HepG2 (cell line): ENCODE results near the gene TRMU. TPM values are rescaled to one million over a fixed set of nuclear protein-coding genes. Genes with fewer than 3 reads are reported as not detected.

Experiments used
- ETS1 ChIP-seq: sonication (generic); formaldehyde crosslinking; IDR thresholded peaks from 2 replicates; pipeline ENCODE4 v1.4.0; 2020; ENCODE audit warnings: missing genetic modification reagents
- IRF9 ChIP-seq: sonication (generic); formaldehyde crosslinking; IDR thresholded peaks from 2 replicates; pipeline ENCODE4 v1.8.0; 2022; ENCODE audit warnings: missing genetic modification reagents, mild to moderate bottlenecking, borderline replicate concordance
- KDM6A ChIP-seq: IDR thresholded peaks from 2 replicates; pipeline ENCODE4 v1.6.1; 2016; ENCODE audit warnings: low read depth
- MTF2 ChIP-seq: sonication (generic); formaldehyde crosslinking; IDR thresholded peaks from 2 replicates; pipeline ENCODE4 v1.5.0; 2020; ENCODE audit warnings: missing genetic modification reagents, borderline replicate concordance
- NKX3-1 ChIP-seq: sonication (generic); formaldehyde crosslinking; IDR thresholded peaks from 2 replicates; pipeline ENCODE4 v1.5.0; 2020; ENCODE audit warnings: missing genetic modification reagents
- PBX3 ChIP-seq: sonication (generic); formaldehyde crosslinking; IDR thresholded peaks from 2 replicates; pipeline ENCODE4 v1.8.1; 2023; ENCODE audit warnings: missing genetic modification reagents, inconsistent platforms, borderline replicate concordance
- PREB ChIP-seq: sonication (generic); formaldehyde crosslinking; IDR thresholded peaks from 2 replicates; pipeline ENCODE4 v1.4.0; 2020; ENCODE audit warnings: missing genetic modification reagents
- RERE ChIP-seq: IDR thresholded peaks from 2 replicates; pipeline ENCODE4 v1.6.1; 2016; ENCODE audit warnings: low read depth, missing genetic modification reagents, missing compliant biosample characterization
- THRA ChIP-seq: sonication (generic); formaldehyde crosslinking; IDR thresholded peaks from 2 replicates; pipeline ENCODE4 v1.4.0; 2020; ENCODE audit warnings: missing genetic modification reagents, borderline replicate concordance
- ZNF207 ChIP-seq: fragments of 450-650 bp; IDR thresholded peaks from 2 replicates; pipeline ENCODE4 v1.6.1; 2016; ENCODE audit warnings: antibody characterized with exemption, borderline replicate concordance
- ZNF629 ChIP-seq: sonication (generic); formaldehyde crosslinking; conservative IDR thresholded peaks from 2 replicates; pipeline ENCODE4 v1.5.0; 2020; ENCODE audit warnings: missing genetic modification reagents
- ZSCAN29 ChIP-seq: sonication (generic); formaldehyde crosslinking; conservative IDR thresholded peaks from 2 replicates; pipeline ENCODE4 v1.4.0; 2020; ENCODE audit warnings: mild to moderate bottlenecking, missing genetic modification reagents
- polyA plus RNA-seq, 8 experiments: library from polyadenylated mRNA; depleted of rRNA in 3 of 8; stranded (reverse) in 7 of 8; unstranded in 1 of 8; fragments of >200 nt; fragmentation: Illumina TruSeq in 4 of 8; extraction: Trizol in 4 of 8; gene quantifications; 2 replicates each; pipeline versions ENCODE4 v1.2.1 to v1.2.3, GENCODE V29; 2011 to 2016; ENCODE audit warnings: low read depth in 4 of 8, missing spikeins in 1 of 8, mixed read lengths in 1 of 8; ENCODE audit not compliant: insufficient read depth in 1 of 8
- total RNA-seq, 5 experiments: library from RNA; depleted of rRNA; stranded (reverse); fragments of >200 nt; fragmentation: Illumina TruSeq; extraction: Trizol; gene quantifications; 2 replicates each; pipeline ENCODE4 v1.2.3, GENCODE V29; 2016; ENCODE audit warnings: low read depth in 1 of 5

TRMU gene
- total and polyA plus RNA-seq, 2 of the 13 experiments (the other 11 are each of a cell fraction or from before 2014, with no cell fraction given) = 31.0 to 50.2 TPM

GRCh38 chr22:46335201-46336118 is at the start of gene TRMU (continued):
- 0 out of 2 replicates have a peak, but pooled peaks have one; percentile 49 for TF ChIP-seq RERE (CRISPR knock-in tag)
- TF ChIP-seq NKX3-1 (CRISPR knock-in tag) = peak; percentile 92; the same call in 1 of the 2 replicates
- no peak for TF ChIP-seq ZSCAN29 (CRISPR knock-in tag)
- peak; percentile 57 for TF ChIP-seq ZNF629
- TF ChIP-seq KDM6A = no peak
- TF ChIP-seq THRA (CRISPR knock-in tag) = peak; percentile 74
- no peak for TF ChIP-seq MTF2
- no peak for TF ChIP-seq ZNF207
- peak; percentile 81 for TF ChIP-seq PREB (CRISPR knock-in tag)
- no peak; the same call in 1 of the 2 replicates for TF ChIP-seq ETS1 (CRISPR knock-in tag)
- TF ChIP-seq IRF9 (CRISPR knock-in tag) = peak; percentile 44; the same call in 1 of the 2 replicates
- peak; percentile 82; the same call in 1 of the 2 replicates for TF ChIP-seq PBX3 (CRISPR knock-in tag)
